EH (cell line): ENCODE measurements around the gene EPB41L1.

Source experiments
- DNase-seq: peaks from one replicate; pipeline ENCODE4 v3.0.0-alpha.2; 2015; ENCODE audit warnings: low read depth

The EPB41L1 gene

DNA sequence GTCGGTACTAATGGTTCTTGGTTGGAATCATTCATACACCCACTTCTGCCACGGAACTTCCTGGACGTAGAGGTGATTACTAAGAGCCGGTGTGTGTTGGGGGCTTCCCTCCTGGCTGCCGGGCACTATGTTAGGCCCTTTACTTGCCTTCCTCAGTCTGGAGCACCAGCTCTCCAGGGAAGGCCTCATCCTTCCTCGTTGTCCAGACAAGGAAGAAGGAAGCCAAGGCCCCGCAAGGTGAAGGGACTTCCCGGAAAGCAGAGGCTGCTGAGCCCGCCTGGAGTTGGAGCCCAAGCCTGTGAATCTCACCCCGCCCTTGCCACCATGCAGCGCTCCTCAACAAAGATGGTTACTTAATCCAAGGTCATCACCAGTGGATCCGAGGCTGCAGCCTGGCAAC, 107.9 kb downstream of the EPB41L1 start:
- DNase-seq = no peak

DNA sequence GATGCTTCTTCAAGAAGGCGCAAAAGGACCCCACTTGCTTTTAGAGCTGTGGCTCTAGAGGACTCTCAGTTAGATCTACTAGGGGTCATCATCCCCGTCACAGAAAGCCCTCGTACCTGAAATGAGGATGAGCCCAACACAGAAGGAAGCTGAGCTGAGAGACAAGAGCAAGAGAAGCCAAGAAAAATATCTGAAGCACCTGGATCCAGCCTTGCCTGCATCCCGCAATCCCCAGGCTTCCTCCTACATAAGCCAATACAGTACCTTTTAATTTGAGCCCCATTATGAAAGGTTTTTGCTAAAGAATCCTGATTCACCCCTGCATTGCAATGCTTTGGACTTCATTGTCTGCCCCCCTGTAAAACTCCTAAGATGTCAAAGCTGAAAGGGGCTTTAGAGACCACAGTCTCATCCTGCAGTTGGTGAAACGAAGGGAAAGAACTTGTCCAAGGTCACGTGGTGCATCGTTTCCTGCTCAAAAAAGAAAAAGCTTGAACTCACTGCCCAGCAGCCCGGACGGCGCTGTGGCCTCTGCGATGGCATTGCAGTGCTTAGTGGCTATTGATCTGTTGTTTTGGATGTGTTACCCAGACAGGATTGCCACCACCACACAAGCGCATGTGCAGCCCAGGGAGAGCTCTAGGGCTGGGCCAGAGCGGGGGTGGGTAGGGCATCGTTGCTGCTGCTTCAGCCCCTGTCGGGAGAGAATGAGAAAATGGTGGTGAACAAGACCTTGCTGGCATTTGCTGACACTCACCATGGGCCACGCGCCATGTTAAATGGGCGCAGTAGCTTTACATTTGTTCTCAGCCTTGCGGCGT, 110.1 kb downstream of the EPB41L1 start:
- DNase-seq = no peak

DNA sequence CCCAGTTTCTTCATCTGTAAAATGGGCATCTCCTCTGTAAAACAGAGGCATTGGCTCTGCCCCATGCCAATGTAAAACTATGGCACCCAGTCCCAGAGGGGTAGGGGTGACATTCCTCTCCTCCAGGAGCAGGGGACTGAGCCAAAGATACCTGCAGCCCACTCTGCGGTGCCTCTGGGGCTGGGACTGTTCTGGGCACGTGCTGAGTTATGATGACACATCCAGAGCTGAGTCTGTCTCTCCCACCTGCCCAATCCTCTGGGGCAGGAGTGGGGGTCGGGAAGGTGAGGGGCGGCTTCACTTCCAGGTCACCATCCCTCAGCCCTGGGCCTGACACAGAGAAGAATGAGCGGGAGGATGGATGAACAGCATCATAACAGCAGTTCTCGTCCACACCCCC, 111.6 kb downstream of the EPB41L1 start:
- no peak for DNase-seq

DNA sequence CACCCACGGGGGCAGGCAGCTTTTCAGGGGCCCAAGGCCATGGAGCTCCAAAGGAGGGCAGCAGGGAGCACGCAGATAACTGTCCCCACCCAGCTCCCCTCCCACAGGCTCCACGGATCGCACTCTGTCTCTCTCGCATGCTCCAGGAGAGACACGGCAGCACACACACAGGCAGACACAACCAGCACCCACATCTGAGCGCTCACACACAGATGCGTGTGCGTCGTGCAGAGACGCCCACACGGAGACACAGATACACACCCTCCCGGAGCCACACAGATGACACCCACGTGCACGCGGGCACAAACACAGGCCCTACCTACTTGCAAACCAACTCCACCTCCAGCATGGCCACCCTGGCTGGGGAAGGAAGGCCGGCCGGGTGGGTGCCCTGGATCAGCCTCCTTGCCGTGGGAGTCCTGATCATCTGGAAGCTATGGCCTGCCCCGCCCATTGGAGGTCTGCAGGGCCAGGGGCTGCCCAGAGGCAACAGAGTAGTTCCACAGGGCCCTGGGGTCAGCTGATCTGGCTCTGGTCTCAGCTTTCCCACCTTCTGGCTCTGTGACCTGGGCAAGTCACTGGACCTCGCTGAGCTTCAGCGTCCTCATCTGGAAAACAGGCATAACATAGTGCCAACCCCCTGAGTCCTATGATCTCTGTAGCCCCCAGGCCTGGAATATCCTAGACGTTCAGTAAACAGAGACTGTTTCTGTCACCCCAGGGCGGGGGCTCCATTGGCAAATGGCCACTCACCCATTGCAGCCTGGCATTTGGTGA, 113.3 kb downstream of the EPB41L1 start:
- DNase-seq = no peak

DNA sequence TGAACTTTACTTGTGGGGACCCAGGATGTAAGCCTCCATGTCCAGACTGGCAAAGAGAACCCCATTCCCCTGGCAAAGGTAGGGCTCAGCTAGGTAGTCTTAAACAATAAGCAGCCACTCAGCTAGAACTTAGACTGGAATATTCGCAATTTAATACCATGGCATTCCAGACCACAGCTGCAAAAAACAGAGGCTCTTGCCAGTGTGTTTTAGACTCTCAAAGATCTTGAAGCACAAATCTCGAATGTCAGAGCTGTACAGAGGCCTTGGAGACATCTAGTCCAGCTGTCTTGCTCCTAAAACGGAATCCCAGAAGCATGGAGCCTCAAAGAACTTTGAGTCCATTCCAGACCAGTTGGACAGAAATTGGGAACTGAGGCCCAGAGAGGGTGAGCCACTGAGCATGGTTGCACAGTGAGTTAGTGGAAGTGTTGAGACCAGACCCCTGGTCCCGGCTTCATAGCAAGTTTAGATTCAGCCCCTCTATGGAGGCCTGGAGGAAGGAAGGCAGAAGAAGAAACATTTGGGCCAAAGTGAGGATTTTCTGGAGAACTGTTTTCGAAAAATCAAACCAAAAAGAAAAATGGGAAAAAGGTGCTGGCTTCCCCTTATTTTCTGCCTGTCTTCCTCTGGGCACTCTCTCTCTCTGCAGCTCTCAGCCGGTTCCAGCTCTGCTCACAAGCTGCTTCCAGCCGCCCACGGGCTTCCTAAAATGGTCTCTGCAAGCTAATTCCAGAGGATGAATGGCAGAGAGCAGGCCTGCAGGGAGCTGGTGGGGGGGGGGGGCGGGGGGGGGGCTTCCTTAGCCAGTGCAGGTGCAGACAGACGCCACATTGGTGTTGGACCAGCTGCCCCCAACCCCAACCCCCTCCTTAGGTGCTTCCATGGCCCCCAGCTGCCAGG, 114.2 kb downstream of the EPB41L1 start:
- DNase-seq = no peak

DNA sequence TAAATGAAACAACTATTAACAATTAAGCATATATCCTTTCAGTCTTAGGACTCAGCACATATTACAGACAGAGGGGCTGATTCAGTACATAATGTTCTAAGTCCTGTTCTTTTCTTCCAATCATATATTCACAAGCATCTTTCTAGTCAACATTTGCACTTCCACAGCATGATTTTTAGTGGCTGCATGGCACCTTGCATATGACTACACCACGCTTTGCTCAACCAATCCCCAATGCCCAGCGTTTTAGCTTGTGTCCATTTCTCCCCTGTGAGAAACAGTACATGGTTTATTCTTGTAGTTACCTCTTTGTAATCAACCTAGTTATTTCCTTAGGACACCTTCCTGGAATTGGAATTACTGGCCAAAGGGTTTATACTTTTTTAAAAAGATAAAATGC, 115.0 kb downstream of the EPB41L1 start:
- no peak for DNase-seq

DNA sequence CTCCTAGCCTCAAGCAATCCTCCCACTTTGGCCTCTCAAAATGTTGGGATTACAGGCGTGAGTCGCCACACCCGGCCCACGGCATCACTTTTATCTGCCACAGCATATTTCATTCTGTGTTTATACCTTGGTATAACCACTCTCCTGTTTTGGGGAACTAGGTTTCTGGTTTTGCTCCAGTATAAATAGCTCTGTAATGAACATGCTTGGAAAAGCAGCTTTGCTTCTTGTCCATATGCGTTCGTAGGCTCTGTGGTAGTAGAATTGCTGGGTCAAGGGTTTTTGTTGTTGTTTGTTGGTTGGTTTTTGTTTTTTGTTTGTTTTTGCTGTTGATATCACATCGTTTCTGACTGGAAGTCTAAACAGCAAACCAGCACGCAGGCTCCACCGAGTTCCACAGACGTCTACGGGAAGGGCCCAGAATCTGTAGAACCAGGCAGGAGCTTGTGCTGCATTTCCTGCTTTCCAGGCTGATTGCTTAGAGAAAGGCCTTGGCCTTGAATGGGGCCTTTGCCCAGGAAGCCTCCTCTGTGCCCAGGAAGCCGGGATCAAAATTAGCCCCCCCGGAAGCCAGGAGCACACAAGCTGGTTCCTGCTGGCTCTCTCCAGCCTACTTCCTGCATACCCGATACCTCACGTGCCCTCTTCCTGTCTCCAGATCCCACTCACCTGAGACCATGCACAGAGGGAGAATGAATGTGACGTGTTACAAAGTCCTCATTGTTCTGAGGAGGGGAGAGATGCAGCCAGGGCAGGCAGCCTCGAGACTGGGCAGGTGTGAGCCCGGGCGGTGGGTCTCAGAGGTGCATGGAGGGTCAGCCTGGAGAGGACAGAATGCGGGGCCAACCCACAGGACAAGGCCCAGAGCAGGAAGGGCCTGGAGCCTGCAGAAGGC, 116.5 kb downstream of the EPB41L1 start:
- DNase-seq = no peak

DNA sequence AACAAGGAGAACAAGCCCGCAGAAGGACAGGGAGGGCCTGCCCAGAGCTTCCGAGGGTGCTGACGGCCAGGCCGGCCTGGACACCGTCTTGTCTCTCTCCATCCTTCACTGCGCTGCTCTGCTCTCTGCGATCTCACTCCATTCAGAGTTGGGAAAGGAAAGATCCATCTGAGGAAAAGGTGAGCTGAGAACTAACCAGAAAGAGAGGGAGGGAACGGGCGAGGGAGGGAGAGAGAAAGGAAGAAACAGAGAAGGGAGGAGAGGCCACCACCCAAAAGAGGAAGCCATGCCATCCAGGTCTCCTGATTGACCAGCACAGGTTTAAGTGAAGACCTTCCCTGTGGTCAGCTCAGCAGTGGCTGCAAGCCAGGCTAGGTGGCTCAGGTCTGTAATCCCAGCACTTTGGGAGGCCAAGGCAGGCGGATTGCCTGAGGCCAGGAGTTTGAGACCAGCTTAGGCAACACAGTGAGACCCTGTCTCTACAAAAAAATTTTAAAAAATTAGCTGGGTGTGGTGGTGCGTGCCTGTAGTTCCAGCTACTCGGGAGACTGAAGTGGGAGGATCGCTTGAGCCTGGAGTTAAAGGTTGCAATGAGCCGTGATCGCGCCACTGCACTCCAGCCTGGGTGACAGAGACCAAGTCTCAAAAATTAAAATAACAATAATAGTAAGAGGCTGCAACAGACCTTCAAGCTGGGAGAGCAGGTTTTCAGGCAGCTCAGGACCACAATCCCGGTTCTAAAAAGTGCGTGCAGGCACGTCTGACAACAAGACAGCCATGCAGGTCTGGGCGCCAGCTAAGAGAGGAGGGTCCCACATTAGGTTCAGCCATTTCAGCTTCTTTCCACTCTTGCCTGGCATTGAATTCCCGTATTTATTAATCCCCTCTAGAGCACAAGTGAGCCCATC, 117.4 kb downstream of the EPB41L1 start:
- DNase-seq = no peak

DNA sequence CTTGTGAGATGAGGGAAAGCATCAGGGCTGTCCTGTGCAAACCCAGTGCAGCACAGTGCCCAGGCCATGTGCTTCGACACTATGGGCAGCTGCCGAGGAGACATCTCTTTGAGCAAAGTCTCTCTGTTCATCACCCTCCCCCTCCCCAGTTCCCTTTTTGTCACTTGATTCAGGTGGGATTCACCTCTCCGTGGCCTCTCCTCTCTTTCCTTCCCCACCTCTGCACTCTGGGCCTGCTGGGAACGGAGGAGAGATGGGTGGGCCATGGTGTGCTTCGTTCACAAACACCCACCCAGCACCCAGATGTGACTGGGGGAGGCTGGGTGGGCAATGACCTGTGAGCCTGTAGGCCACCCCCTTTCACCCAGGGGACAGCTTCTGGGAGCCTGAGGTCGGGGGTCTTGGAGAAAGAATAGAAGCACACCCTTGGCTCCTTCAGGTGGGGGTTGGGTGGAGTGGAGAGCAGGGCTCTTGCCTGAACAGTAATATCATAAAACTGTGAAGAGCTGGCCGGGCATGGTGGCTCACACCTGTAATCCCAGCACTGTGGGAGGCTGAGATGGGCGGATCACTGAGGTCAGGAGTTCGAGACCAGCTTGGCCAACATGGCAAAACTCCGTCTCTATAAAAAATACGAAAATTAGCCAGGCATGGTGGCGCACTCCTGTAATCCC, 118.1 kb downstream of the EPB41L1 start:
- no peak for DNase-seq

DNA sequence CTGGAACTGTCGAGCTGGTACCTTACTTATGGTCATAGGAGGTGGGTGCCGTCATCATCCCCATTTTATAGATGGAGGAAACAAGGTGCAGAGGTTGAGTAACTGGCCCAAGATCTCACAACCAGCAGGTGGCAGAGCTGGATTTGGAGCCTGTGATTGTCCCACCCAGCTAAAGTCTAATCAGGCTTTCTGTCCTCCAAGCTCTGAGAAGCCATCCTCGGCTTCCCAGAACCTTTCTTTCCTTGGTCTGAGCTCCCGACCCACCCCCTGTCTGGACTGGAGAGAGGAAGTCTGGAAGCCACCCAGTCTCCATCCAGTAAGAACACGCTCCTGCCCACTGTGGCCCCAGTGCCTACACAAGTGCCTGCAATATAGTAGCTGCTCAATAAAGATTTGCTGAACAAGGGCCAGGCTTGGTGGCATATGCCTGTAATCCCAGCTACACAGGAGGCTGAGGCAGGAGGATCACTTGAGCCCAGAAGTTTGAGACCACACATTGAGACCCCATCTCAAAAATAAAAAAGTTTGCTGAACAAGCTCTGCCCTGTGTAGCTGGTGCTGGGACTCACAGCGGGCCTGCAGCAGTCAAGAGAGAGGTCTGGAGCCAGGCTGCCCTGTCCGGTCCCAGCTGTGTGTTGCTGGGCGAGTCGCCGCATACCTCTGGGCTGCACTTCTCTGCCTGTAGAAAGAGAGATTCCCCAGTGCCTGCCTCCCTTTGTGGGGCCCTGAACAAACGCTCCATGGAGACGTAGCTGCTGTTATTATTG, 119.1 kb downstream of the EPB41L1 start:
- peak; percentile 36 for DNase-seq

DNA sequence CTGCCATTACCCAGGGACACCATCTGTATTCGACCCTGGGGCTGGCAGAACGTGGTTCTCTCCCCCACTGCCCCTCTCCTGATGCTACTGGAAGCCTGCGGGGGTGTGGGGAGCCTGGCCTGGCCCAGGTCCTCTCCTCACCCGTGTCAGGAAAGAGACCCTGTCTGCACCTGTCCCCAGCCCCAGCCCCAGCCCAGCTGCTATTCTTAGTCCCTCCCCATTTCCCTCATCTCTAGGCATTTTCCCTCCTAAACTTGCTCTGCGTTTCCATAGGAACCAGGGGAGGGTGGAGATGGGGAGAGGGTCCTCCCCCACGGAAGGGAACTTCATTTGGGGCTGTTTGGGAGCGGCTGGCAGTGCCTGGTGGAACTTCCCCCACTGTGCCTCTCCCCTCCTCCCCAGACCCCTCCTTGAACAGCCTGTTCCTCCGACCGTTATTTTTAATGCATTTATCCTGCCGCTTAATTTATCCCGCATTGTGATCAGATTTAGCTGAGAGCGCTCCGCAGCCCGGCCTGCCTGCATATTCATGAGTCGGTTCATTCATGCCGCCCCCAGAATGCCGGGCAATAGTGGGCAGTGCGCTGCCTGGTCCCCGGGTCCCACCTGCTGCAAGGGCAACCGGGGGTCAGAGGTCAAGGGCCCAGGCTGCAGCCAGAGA, 119.8 kb downstream of the EPB41L1 start:
- DNase-seq = no peak

DNA sequence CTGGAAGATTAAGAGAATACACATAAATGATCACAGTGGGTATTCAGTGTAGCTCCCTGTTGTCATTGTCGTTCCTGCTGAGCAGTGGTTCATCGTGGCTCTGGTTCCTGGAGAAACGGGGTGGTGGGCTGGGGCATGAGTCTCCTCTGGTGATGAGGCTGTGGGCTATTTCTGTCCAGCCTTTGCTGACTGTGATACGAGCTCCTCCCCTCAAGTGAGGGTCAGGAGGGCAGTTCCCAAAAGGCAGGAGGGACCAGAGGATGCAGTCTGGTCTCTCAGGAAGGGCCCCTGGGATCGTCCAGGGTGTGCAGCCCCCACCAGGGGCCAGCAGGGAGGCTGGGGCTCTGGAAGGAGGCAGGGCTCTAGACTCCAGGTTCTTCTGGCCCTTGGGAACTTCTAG, 120.5 kb downstream of the EPB41L1 start:
- no peak for DNase-seq

DNA sequence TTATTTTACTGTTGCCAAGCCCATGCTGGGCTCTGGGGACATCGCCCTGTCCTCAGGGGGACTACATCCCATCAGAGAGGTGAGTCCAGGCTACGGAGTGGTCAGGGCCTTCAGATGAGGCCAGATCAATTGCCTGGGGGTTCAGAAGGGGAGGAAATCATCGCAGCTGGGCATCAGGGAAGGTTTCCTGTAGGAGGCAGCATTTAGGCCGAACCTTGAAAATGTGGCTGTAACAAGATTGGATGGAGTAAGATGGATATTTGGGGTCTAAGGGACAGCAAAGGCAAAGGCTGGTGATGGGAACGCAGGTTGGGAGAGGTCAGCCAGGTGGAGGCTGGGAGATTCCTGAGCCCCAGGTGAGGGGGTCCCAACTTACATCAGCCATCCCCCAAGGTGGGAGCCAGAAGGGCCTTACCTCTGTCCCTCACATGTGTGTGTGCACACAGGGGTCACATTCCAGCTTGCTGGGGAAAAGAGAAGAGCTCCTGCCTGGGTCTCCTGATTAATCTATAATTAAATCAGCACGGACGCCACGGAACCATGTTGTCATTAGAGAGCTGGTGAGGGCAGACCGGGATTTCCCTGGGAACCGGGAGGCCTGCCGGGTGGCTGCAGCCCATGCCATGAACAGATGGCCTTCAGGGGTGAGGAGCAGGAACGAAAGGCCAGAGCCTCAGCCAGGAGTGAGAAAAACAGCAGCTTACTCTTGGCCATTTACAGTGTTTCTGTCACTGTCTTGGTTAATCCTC, 121.1 kb downstream of the EPB41L1 start:
- no peak for DNase-seq

DNA sequence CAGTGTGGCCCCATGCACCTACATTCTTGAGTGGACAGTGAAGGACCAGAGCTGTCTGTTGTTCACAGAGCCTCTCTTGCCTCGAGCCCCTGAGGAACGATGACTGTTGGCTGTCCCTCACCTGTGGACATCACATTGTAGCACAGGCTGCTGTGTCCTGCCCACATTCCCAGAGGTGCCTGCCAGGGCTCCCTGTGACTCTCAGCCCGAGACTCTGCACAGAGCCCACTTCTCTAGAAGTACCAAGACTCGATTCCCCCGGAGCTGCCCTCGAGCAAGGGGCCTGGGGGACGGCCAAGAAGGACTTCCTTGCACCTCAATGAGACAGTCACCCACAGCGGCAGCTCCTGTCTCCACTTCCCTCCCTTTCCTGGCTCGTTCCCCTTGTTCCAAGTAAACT, 123.0 kb downstream of the EPB41L1 start:
- DNase-seq = no peak

DNA sequence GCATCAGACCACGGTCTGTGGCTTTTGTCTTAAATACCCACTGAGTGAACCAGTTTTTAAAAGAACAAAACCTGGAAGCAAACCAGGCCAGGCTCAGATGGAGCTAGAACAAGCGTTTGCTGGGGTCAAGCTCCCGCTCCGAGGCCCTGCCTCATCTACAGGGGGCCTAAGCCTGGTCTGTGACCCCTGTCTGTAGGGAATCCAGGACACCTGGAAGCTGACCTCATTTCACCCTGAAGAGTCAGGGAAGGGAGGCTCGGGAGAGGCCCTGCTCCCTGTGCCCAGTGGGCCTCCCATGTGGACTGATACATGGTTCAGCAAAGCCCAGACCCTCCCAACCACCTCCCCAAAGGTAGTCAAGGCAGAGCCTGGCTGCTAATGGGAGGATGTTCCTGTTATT, 124.8 kb downstream of the EPB41L1 start:
- DNase-seq = no peak

DNA sequence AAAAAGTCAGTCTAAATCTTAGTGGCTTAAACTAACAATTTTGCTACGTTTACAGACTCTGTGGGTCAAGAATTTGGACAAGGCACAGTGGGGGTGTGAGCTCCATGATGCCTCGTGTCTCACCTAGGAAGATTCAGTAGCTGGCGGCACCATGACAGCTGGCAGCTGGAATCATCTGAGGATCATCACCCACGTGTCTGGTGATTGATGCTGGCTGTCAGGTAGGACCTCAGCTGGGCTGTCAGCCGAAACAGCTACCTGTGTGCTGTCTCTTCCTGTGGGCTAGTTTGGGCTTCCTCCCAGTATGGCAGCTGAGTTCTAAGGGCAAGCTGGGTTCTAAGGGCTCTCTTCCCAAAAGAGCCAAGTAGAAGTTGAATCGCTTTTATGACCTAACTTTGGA, 125.2 kb downstream of the EPB41L1 start:
- no peak for DNase-seq

DNA sequence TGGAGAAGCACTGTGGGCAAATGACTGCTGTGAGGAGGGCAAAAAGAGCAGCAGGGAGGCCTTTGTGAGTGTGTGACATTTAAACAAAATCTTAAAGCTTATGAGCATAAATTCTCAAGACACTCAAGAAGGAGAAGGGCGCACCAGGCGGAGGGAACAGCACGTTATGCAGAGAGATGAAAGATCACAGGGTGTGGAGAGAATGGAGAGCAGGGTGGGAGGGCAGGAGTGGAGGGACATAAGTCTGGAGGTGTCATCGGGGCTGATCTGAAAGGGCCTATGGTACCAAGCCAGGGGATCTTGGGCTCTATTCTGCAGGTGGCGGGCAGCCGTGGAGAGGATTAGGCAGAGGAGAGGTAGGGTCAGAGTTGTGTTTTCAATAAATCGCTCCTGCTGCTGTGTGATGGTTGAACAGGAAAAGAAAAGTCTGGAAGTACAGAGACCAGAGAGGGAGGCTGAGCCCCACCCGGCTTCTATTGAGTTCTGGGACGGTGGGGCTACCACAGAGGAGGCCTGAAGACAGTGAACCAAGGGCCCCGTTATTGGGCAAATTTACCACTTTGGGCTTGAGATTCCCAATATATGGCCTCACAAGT, 127.3 kb downstream of the EPB41L1 start:
- DNase-seq = no peak
